HCT116 (cell line): ENCODE results near the gene NMRAL1.

Source experiments
- ATF3 ChIP-seq: IDR thresholded peaks from 2 replicates; pipeline ENCODE4 v1.6.1; 2012
- CEBPB ChIP-seq: IDR thresholded peaks from 2 replicates; pipeline ENCODE4 v1.6.1; 2012; ENCODE audit warnings: low read depth
- CTCF ChIP-seq, 3 experiments: fragments of 200-600 bp in 1 of 3; sonication (generic) in 1 of 3; IDR thresholded peaks in 2 of 3; conservative IDR thresholded peaks in 1 of 3; 2 replicates each; pipeline ENCODE4 v1.5.1; 2012 to 2017; ENCODE audit warnings: low read depth in 2 of 3, low read length in 2 of 3, antibody characterized with exemption in 1 of 3, borderline replicate concordance in 1 of 3, control low read depth in 1 of 3, mild to moderate bottlenecking in 1 of 3, mixed read lengths in 1 of 3, mixed run types in 1 of 3, moderate library complexity in 1 of 3; ENCODE audit not compliant: insufficient read depth in 1 of 3
- EGR1 ChIP-seq: IDR thresholded peaks from 2 replicates; pipeline ENCODE4 v1.6.1; 2012; ENCODE audit warnings: low read depth
- EZH2 ChIP-seq: fragments of 200-600 bp; sonication (generic); IDR thresholded peaks from 2 replicates; pipeline ENCODE4 v1.6.1; 2017; ENCODE audit warnings: antibody characterized with exemption, mixed run types
- FOSL1 ChIP-seq: IDR thresholded peaks from 2 replicates; pipeline ENCODE4 v1.6.1; 2012; ENCODE audit warnings: low read depth
- JUND ChIP-seq: IDR thresholded peaks from 2 replicates; pipeline ENCODE4 v1.6.1; 2012
- POLR2A ChIP-seq: IDR thresholded peaks from 2 replicates; pipeline ENCODE4 v1.7.0; 2011; ENCODE audit warnings: borderline replicate concordance; ENCODE audit not compliant: insufficient read depth, insufficient read length; ENCODE audit errors: extremely low read depth
- SIN3A ChIP-seq: IDR thresholded peaks from 2 replicates; pipeline ENCODE4 v1.6.1; 2012; ENCODE audit warnings: low read depth
- SP1 ChIP-seq: IDR thresholded peaks from 2 replicates; pipeline ENCODE4 v1.6.1; 2012; ENCODE audit warnings: low read depth
- TF ChIP-seq, protein P1 (sequence below): IDR thresholded peaks from 2 replicates; pipeline ENCODE4 v1.6.1; 2012; ENCODE audit warnings: low read depth
- TF ChIP-seq, protein P2 (sequence below): IDR thresholded peaks from 2 replicates; pipeline ENCODE4 v1.6.1; 2011; ENCODE audit warnings: mild to moderate bottlenecking, low read length, moderate library complexity; ENCODE audit not compliant: insufficient replicate concordance; ENCODE audit errors: extremely low read depth

- TF ChIP-seq JUND (peak; percentile 63), SIN3A (peak; percentile 75; the same call in 1 of the 2 replicates), CTCF (IDR thresholded peaks at IDR 0.05 in 2 of 3, conservative IDR thresholded peaks at IDR 0.05 in 1 of 3; ENCODE audit: borderline replicate concordance in 1 of 3, insufficient read depth in 1 of 3, low read depth in 2 of 3, low read length in 2 of 3) (no peak), EGR1 (no peak), EZH2 (no peak), POLR2A (no peak), SP1 (peak; percentile 35), FOSL1 (peak; percentile 71), CEBPB (no peak), ATF3 (no peak)
- TF ChIP-seq, protein P1, sequence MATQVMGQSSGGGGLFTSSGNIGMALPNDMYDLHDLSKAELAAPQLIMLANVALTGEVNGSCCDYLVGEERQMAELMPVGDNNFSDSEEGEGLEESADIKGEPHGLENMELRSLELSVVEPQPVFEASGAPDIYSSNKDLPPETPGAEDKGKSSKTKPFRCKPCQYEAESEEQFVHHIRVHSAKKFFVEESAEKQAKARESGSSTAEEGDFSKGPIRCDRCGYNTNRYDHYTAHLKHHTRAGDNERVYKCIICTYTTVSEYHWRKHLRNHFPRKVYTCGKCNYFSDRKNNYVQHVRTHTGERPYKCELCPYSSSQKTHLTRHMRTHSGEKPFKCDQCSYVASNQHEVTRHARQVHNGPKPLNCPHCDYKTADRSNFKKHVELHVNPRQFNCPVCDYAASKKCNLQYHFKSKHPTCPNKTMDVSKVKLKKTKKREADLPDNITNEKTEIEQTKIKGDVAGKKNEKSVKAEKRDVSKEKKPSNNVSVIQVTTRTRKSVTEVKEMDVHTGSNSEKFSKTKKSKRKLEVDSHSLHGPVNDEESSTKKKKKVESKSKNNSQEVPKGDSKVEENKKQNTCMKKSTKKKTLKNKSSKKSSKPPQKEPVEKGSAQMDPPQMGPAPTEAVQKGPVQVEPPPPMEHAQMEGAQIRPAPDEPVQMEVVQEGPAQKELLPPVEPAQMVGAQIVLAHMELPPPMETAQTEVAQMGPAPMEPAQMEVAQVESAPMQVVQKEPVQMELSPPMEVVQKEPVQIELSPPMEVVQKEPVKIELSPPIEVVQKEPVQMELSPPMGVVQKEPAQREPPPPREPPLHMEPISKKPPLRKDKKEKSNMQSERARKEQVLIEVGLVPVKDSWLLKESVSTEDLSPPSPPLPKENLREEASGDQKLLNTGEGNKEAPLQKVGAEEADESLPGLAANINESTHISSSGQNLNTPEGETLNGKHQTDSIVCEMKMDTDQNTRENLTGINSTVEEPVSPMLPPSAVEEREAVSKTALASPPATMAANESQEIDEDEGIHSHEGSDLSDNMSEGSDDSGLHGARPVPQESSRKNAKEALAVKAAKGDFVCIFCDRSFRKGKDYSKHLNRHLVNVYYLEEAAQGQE = no peak
- TF ChIP-seq, protein P2, sequence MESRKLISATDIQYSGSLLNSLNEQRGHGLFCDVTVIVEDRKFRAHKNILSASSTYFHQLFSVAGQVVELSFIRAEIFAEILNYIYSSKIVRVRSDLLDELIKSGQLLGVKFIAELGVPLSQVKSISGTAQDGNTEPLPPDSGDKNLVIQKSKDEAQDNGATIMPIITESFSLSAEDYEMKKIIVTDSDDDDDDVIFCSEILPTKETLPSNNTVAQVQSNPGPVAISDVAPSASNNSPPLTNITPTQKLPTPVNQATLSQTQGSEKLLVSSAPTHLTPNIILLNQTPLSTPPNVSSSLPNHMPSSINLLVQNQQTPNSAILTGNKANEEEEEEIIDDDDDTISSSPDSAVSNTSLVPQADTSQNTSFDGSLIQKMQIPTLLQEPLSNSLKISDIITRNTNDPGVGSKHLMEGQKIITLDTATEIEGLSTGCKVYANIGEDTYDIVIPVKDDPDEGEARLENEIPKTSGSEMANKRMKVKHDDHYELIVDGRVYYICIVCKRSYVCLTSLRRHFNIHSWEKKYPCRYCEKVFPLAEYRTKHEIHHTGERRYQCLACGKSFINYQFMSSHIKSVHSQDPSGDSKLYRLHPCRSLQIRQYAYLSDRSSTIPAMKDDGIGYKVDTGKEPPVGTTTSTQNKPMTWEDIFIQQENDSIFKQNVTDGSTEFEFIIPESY = no peak
These were observed 25.8 kb upstream of the NMRAL1 start for GRCh38 chr16:4500272-4500671.
